HG03457 (cell line): Measurements from ENCODE around the gene OGFRL1.

ENCODE experiments used
- ATAC-seq: cut with Tn5 transposase; IDR thresholded peaks from one replicate; pipeline ENCODE4 v1.9.1; 2021; ENCODE audit warnings: moderate number of reproducible peaks; ENCODE audit not compliant: unreplicated experiment

The OGFRL1 gene

GRCh38 chr6:71284785-71285184, 3.8 kb upstream of the OGFRL1 start:
- no peak for ATAC-seq

GRCh38 chr6:71287038-71287437, 1.6 kb upstream of the OGFRL1 start:
- ATAC-seq = no peak

- ATAC-seq = no peak
Measured at GRCh38 chr6:71287926-71288227, 734 bp upstream of the OGFRL1 start.

GRCh38 chr6:71289039-71289801, 609 bp downstream of the OGFRL1 start:
- peak; percentile 24 for ATAC-seq

GRCh38 chr6:71289802-71290175, 1.2 kb downstream of the OGFRL1 start:
- no peak for ATAC-seq

GRCh38 chr6:71290611-71291010, 2.0 kb downstream of the OGFRL1 start:
- no peak for ATAC-seq

GRCh38 chr6:71292001-71292400, 3.4 kb downstream of the OGFRL1 start:
- no peak for ATAC-seq

- no peak for ATAC-seq
Measured at GRCh38 chr6:71294121-71294523, 5.5 kb downstream of the OGFRL1 start.

- no peak for ATAC-seq
Measured at GRCh38 chr6:71298459-71298858, 9.8 kb downstream of the OGFRL1 start.

- no peak for ATAC-seq
Measured at GRCh38 chr6:71299541-71300470, 11.2 kb downstream of the OGFRL1 start.

- no peak for ATAC-seq
Measured at GRCh38 chr6:71300561-71301168, 12.1 kb downstream of the OGFRL1 start.

GRCh38 chr6:71301546-71301945, 12.9 kb downstream of the OGFRL1 start:
- ATAC-seq = no peak

GRCh38 chr6:71309656-71310055, 21.0 kb downstream of the OGFRL1 start:
- ATAC-seq = no peak

- ATAC-seq = no peak
Measured at GRCh38 chr6:71310261-71310660, 21.6 kb downstream of the OGFRL1 start.

- no peak for ATAC-seq
Measured at GRCh38 chr6:71312089-71312488, 23.5 kb downstream of the OGFRL1 start.

GRCh38 chr6:71317441-71317840, 28.8 kb downstream of the OGFRL1 start:
- ATAC-seq = no peak

GRCh38 chr6:71320041-71320440, 31.4 kb downstream of the OGFRL1 start:
- no peak for ATAC-seq

- no peak for ATAC-seq
Measured at GRCh38 chr6:71321314-71321713, 32.7 kb downstream of the OGFRL1 start.

- ATAC-seq = no peak
Measured at GRCh38 chr6:71324194-71324785, 35.7 kb downstream of the OGFRL1 start.

GRCh38 chr6:71326611-71327010, 38.0 kb downstream of the OGFRL1 start:
- ATAC-seq = no peak

GRCh38 chr6:71330501-71330900, 41.9 kb downstream of the OGFRL1 start:
- ATAC-seq = no peak
